ENCODE measurements around the gene NDC80.
"Not testable (repeated sequence)": the region's sequence is repeated elsewhere in the genome, so short reads cannot be mapped to it uniquely, and the experiment has no call there.

Gene NDC80

DNA sequence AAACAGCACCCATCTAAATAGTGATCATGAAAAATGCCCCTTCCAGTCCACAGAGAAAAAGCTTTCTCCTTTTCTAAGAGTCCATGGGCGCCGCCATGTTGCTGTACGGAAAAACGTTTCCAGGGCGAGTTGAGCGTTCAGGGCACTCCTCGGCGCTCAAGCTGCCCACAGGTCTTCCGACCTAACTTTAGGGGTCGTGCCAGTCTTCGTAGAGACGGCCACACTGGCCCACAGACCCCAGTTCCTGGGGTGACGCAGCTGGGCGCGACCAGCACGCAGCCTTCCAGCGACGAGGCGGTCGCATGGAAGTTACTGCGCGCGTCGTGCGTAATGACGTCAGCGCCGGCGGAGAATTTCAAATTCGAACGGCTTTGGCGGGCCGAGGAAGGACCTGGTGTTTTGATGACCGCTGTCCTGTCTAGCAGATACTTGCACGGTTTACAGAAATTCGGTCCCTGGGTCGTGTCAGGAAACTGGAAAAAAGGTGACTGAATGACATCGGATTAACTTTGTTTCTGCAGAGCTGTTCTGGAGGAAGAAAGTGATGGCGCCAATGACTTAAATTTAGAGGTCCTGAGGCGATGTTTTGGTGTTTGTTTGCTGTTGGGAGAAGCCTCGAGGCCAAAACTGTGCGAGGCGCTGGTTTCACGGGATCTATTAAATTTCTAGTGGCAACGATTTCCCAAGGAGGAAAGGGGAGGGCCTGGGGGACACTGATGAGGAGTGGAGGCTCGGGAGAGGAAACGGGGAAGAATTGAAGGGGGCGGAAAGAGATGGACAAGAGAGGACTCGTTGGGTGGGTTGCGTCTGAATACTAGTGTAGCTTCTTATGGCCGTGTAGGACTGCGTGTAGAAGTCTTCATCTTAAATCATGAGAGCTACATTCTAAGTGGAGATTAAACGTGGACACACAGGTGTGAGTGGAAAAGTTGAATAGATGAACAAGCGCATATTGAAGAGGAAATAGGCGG lies at the start of gene NDC80, which contains the start of gene METTL4:
TSS of gene NDC80 (plus strand) at position 358 of the 971 bp plus-strand sequence. CDS start 1,429 bp downstream, outside the sequence.
TSS of gene METTL4 (minus strand) at position 306 of the 971 bp plus-strand sequence. CDS start 4,289 bp downstream, outside the sequence.
- peak; percentile 90 for DNase-seq

DNA sequence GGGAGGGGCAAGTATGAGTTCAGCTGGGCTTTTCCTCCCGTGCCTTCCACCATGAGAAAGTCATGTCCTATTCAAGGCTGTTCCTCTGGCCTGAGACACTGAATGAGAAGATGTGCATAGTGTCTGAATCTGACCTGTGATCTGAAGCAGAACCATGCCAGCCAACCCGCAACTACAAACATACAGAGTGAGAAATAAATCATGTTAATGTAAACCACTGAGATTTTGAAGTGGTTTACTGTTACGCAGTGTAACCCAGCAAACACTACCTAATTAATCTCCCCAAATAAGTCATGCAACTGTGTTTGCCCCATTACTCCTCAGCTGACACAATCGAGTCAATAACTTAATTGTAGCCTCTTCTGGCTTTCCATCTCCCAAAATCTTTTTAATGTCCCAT lies 49.2 kb upstream of the NDC80 start:
- DNase-seq: no peak

DNA sequence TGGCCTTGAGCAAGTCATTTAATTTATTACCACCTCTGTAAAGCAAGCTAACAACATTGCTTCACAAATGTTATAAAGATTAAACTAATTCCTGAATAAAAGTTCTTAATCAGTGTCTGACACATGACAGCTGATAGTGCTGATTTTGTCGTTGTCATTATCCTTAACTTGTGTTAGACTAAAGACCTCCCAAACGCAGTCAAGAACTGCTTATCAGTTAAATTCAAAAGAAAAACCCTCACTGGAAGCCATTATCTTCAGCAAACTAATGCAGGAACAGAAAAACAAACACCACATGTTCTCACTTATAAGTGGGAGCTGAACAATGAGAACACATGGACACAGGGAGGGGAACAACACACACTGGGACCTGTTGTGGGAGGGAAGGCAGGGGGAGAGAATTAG lies 46.6 kb upstream of the NDC80 start:
- not testable (repeated sequence) for DNase-seq

- DNase-seq: no peak
These were observed 45.0 kb upstream of the NDC80 start for GRCh38 chr18:2526329-2526728.

- no peak for DNase-seq
These were observed 42.2 kb upstream of the NDC80 start for GRCh38 chr18:2529154-2529553.

- no peak for DNase-seq
These were observed 39.6 kb upstream of the NDC80 start for GRCh38 chr18:2531751-2532150.

DNA sequence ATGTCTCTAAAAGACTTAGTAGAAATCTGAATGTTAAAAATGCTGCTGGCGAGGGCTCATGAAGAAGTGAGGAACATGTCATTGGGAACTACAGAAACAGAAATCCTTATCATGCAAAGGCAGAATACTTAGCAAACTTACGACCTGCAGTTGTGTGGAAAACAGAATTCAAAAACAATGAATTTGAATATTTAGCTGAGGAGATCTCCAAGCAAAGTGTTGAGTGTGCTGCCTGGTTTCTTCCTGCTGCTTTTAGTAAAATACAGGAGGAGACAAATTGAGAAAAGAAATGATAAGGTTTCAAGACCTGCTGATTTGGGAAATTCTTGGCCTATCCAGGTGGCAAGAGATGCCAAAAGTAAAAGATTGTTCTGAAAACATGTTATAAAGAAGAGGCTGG lies 38.6 kb upstream of the NDC80 start:
- no peak for DNase-seq

GRCh38 chr18:2534906-2535305 lies 36.5 kb upstream of the NDC80 start:
- DNase-seq: no peak

DNA sequence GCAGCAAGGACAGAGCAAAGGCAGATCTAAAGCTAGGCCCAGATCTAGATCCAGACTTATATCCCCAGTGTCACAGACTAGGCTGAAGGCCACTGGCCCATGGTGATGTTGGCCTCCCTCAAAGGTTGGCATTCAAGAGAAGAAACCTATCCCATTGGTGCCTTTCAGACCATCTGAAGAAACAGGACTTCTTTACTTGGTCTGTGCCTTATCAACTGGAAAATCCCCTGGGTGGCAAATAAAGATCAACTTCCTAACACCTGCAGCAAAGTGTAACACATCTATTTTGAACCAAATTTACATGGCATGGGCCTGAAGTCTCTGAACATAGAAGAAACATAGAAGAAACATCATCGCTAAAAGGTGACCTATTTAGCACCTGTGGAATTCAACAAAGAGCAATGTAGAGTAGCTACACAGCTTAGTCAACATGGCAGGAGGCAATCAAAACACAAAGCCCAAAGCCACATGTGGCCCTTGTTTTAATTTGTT lies 35.9 kb upstream of the NDC80 start:
- DNase-seq: no peak

- no peak for DNase-seq
These were observed 35.3 kb upstream of the NDC80 start for GRCh38 chr18:2536063-2536462.

GRCh38 chr18:2536493-2536892 lies 34.9 kb upstream of the NDC80 start:
- no peak for DNase-seq

DNA sequence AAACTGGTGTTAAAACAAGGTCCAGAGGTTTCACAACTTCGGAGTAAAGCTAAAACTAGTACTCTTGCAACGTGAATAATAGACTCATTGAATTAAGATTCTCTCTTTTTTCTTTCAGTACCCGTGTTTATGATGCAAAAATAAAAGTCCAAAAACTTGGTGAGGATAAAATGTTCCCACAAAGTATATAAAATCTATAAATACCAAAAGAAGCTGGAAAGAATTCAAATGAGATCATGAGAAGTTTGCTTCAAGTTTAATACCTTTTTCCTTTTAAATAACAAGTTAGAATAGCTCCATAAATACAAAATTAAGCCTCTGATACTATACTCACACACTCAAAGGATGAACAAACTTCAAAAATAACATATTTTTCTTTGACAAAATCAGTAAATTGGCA lies 34.1 kb upstream of the NDC80 start:
- DNase-seq: no peak

GRCh38 chr18:2538236-2538635 lies 33.1 kb upstream of the NDC80 start:
- no peak for DNase-seq

- no peak for DNase-seq
These were observed 32.5 kb upstream of the NDC80 start for GRCh38 chr18:2538844-2539243.

DNA sequence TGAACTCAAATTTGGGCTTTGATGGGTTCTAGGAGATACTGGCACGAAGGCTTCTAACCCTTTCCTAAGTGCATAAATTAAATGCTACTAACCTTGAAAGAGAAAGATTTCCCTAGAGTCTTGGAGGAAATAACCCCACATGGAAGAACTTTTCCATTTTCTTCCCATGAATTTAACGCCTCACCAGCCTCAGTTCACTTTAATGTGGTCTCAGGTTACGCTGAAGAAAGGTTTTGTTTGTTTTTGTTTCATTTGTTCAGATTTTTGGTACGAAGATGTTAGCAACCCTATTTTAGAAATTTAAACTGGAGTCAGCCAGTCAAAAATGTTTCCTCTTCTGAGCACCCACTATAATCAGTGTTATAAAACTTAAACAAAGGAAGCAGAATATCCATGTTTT lies 30.8 kb upstream of the NDC80 start:
- DNase-seq: no peak

DNA sequence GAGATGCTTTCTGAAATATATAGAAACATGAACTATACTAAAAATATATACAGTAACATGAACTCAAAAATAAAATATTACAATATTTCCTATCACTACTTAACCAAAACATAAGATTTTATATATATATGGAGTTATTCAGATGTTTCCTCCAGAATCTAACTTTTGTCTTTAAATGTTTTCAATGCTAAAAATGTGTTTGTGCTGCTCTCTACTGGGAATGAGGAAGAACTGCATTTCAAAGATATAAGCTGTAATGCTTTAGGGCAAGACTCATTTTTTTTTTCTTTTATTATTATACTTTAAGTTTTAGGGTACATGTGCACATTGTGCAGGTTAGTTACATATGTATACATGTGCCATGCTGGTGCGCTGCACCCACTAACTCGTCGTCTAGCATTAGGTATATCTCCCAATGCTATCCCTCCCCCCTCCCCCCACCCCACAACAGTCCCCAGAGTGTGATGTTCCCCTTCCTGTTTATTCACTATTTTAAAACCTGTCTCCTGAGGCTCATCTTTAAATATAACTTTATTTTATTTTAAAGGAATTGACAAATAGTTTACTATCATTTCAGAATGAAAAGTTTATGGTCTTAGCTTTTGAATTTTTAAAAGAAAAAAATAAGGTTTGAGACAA lies 29.3 kb upstream of the NDC80 start:
- DNase-seq: peak; percentile 33

- no peak for DNase-seq
These were observed 26.2 kb upstream of the NDC80 start for GRCh38 chr18:2545155-2545554.

- DNase-seq: peak; percentile 27
These were observed 23.8 kb upstream of the NDC80 start for GRCh38 chr18:2547477-2548087.

DNA sequence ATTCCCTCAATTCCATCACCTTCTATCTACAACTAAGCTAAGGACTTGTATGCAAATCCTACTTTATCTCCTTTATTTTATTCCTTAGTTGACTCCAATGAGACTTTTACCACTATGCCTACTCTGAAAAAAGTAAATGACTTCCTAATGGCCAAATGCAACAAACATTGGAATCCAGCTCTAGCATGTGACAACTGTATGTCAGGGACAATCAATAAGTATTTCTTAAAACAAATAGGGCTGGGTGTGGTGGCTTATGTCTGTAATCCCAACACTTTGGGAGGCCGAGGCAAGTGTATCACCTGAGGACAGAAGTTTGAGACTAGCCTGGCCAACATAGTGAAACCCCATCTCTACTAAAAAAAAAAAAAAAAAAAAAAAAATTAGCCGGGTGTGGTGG lies 21.9 kb upstream of the NDC80 start:
- no peak for DNase-seq

GRCh38 chr18:2551425-2551824 lies 19.9 kb upstream of the NDC80 start:
- no peak for DNase-seq

DNA sequence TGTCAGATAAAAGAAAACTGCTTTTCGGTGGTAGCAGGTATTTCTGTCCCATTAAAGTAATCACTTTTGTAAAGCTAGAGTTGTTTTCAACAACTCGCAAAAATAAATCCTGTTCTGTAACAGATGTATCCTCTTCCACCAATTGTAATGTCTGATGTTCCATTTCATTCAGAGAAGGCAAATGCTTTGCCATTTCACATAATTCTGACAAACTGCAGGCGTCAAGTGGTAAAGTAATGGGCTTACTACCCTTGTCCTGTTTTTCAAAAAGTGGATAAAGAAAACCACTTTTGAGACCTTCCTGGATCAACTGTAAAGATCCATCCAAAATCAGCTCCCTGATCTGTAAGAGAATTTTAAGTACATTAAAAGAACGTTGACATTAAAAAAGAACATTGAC lies 16.7 kb upstream of the NDC80 start:
- no peak for DNase-seq

GRCh38 chr18:2555895-2556294 lies 15.5 kb upstream of the NDC80 start:
- no peak for DNase-seq

GRCh38 chr18:2557536-2557935 lies 13.8 kb upstream of the NDC80 start:
- no peak for DNase-seq
